ENCODE measurements around the gene RPS29. TPM values are rescaled to one million over a fixed set of nuclear protein-coding genes. Genes with fewer than 3 reads are reported as not detected.

The RPS29 gene
- total and polyA plus RNA-seq, 8 donors = 422 to 7,374 (median 3,536) TPM

GRCh38 chr14:49574038-49574437 is 12.1 kb downstream of the RPS29 start:
- H3K9me3 ChIP-seq = no peaks in the 10 kb centered on the region

DNA sequence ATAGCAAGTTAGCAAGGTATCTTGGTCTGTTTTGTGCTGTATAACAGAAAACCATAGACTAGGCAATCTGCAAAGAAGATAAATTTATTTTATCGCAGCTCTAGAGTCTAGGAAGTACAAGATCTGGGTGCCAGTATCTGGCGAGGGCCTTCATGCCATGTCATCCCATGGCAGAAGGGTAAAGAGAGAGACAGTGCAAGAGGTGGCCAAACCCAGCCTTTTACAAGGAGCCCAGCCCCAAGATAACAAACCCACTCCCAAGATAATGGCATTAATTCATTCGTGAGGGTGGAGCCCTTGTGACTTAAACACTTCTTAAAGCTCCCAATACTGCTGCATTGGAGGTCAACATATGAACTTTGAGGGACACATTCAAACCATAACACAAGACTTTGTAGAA is 16.9 kb downstream of the RPS29 start:
- no peak overlapping the region for H3K4me3 ChIP-seq
- H3K9me3 ChIP-seq = no peaks in the 10 kb centered on the region
- peaks cover 0 to 16% (median 2%) of the 10 kb centered on the region in 4 donors for H3K36me3 ChIP-seq
- TF ChIP-seq POLR2A (IDR thresholded peaks at IDR 0.05) = no peak
- no peak for TF ChIP-seq POLR2AphosphoS5 (IDR thresholded peaks at IDR 0.05)
- no peak for TF ChIP-seq EP300 (IDR thresholded peaks at IDR 0.05)
- no peak for TF ChIP-seq CTCF (IDR thresholded peaks at IDR 0.05)
- intact Hi-C loops (cut with DNase I; ENCODE audit: low total_unique reads) = no loop called here
- WGBS, 5 donors = 69 to 85% (median 76%) methylated on average over 3 of the region's 3 CpGs
- no peak for DNase-seq
- no peak overlapping the region for H3K27ac ChIP-seq
- H3K4me1 ChIP-seq = no peaks in the 10 kb centered on the region
- H3K27me3 ChIP-seq = no peaks in the 10 kb centered on the region

More at GRCh38 chr14:49574038-49574437, 12.1 kb downstream of the RPS29 start:
- H3K4me1 ChIP-seq = no peaks in the 10 kb centered on the region
- H3K4me3 ChIP-seq = no peak overlapping the region
- DNase-seq = no peak
- no peak overlapping the region for H3K27ac ChIP-seq
- no peak for TF ChIP-seq POLR2A (IDR thresholded peaks at IDR 0.05)
- no peak for TF ChIP-seq CTCF (IDR thresholded peaks at IDR 0.05)
- no peak for TF ChIP-seq EP300 (IDR thresholded peaks at IDR 0.05)
- TF ChIP-seq POLR2AphosphoS5 (IDR thresholded peaks at IDR 0.05) = no peak
- no peaks in the 10 kb centered on the region for H3K27me3 ChIP-seq
- intact Hi-C loops (cut with DNase I; ENCODE audit: low total_unique reads) = no loop called here
- 83 to 90% (median 84%) methylated on average over 5 of the region's 5 CpGs for WGBS, 5 donors
- peaks cover 15 to 50% (median 32%) of the 10 kb centered on the region in 4 donors for H3K36me3 ChIP-seq

GRCh38 chr14:49566714-49567113 is 19.5 kb downstream of the RPS29 start:
- 84 to 89% (median 87%) methylated on average over 12 of the region's 12 CpGs for WGBS, 5 donors
- H3K4me1 ChIP-seq = no peaks in the 10 kb centered on the region
- H3K4me3 ChIP-seq = no peak overlapping the region
- H3K27ac ChIP-seq = no peak overlapping the region
- TF ChIP-seq CTCF (IDR thresholded peaks at IDR 0.05) (no peak), EP300 (IDR thresholded peaks at IDR 0.05) (no peak), POLR2A (IDR thresholded peaks at IDR 0.05) (no peak), POLR2AphosphoS5 (IDR thresholded peaks at IDR 0.05) (no peak)
- peaks cover 0 to under 1% (median 0%) of the 10 kb centered on the region in 4 donors for H3K36me3 ChIP-seq
- no peaks in the 10 kb centered on the region for H3K27me3 ChIP-seq
- DNase-seq = no peak
- intact Hi-C loops (cut with DNase I; ENCODE audit: low total_unique reads) = no loop called here
- no peaks in the 10 kb centered on the region for H3K9me3 ChIP-seq

DNA sequence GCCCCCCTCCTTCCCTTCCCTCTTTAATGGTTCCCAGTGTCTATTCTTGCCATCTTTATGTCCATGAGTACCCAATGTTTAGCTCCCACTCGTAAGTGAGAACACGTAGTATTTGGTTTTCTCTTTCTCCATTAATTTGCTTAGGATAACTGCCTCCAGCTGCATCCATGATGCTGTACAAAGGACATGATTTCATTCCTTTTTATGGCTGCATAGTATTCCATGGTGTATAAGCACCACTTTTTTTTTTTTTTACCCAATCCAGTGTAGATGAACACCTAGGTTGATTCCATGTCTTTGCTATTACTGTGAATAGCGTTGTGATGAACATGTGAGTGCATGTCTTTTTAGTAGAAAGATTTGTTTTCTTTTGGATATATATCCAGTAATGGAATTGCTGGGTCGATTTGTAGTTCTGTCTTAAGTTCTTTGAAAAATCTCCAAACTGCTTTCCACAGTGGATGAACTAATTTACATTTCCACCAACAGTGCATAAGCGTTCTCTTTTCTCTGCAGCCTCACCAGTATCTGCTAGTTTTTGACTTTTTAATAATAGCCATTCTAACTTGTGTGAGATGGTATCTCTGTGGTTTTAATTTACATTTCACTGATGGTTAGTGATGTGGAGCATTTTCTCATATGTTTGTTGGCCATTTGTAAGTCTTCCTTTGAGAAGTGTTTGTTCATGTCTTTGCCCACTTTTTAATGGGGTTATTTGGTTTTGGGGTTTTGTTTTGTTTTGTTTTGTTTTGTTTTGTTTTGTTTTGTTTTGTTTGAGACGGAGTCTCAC is 26.0 kb downstream of the RPS29 start:
- H3K9me3 ChIP-seq = no peaks in the 10 kb centered on the region
- no peaks in the 10 kb centered on the region for H3K36me3 ChIP-seq
- no peak for TF ChIP-seq EP300 (IDR thresholded peaks at IDR 0.05)
- no peak for TF ChIP-seq POLR2AphosphoS5 (IDR thresholded peaks at IDR 0.05)
- TF ChIP-seq CTCF (IDR thresholded peaks at IDR 0.05) = no peak
- TF ChIP-seq POLR2A (IDR thresholded peaks at IDR 0.05) = no peak
- no peak for DNase-seq
- H3K27me3 ChIP-seq = no peaks in the 10 kb centered on the region
- intact Hi-C loops (cut with DNase I; ENCODE audit: low total_unique reads) = no loop called here
- H3K4me3 ChIP-seq = no peak overlapping the region
- H3K4me1 ChIP-seq = no peaks in the 10 kb centered on the region
- WGBS, 5 donors = 78 to 89% (median 85%) methylated on average over 6 of the region's 6 CpGs
- no peak overlapping the region for H3K27ac ChIP-seq

Data from stomach (tissue), 9 donors.